ENCODE measurements around the gene OR2T6. TPM values are rescaled to one million over a fixed set of nuclear protein-coding genes. Genes with fewer than 3 reads are reported as not detected.

OR2T6 gene
- total RNA-seq, 1 donor from 2014 or later: not detected

- TF ChIP-seq CTCF (IDR thresholded peaks at IDR 0.05): no peak
- H3K27me3 Mint-ChIP-seq (ENCODE audit: unreplicated experiment): no peaks in the 10 kb centered on the region
- H3K9me3 Mint-ChIP-seq (ENCODE audit: unreplicated experiment): peaks cover 74% of the 10 kb centered on the region
- no peaks in the 10 kb centered on the region for H3K36me3 Mint-ChIP-seq (ENCODE audit: unreplicated experiment)
- no peak overlapping the region for H3K27ac Mint-ChIP-seq (ENCODE audit: unreplicated experiment)
- no peaks in the 10 kb centered on the region for H3K4me1 Mint-ChIP-seq (ENCODE audit: unreplicated experiment)
- no peak for DNase-seq (ENCODE audit: extremely low spot score, unreplicated experiment)
- H3K4me3 Mint-ChIP-seq (ENCODE audit: unreplicated experiment): no peak overlapping the region
These were observed 8.9 kb upstream of the OR2T6 start for GRCh38 chr1:248366609-248367008.

- no peak overlapping the region for H3K4me3 Mint-ChIP-seq (ENCODE audit: unreplicated experiment)
- no peak overlapping the region for H3K27ac Mint-ChIP-seq (ENCODE audit: unreplicated experiment)
- no peak for DNase-seq (ENCODE audit: extremely low spot score, unreplicated experiment)
- peaks cover 73% of the 10 kb centered on the region for H3K9me3 Mint-ChIP-seq (ENCODE audit: unreplicated experiment)
- TF ChIP-seq CTCF (IDR thresholded peaks at IDR 0.05): no peak
- no peaks in the 10 kb centered on the region for H3K27me3 Mint-ChIP-seq (ENCODE audit: unreplicated experiment)
- no peaks in the 10 kb centered on the region for H3K36me3 Mint-ChIP-seq (ENCODE audit: unreplicated experiment)
- no peaks in the 10 kb centered on the region for H3K4me1 Mint-ChIP-seq (ENCODE audit: unreplicated experiment)
These were observed 3.2 kb upstream of the OR2T6 start for GRCh38 chr1:248372394-248372793.

- DNase-seq (ENCODE audit: extremely low spot score, unreplicated experiment): no peak
- Mint-ChIP-seq H3K9me3 (ENCODE audit: unreplicated experiment) (peaks cover 72% of the 10 kb centered on the region), H3K27ac (ENCODE audit: unreplicated experiment) (no peak overlapping the region), H3K36me3 (ENCODE audit: unreplicated experiment) (no peaks in the 10 kb centered on the region), H3K4me3 (ENCODE audit: unreplicated experiment) (no peak overlapping the region), H3K4me1 (ENCODE audit: unreplicated experiment) (no peaks in the 10 kb centered on the region), H3K27me3 (ENCODE audit: unreplicated experiment) (no peaks in the 10 kb centered on the region)
- no peak for TF ChIP-seq CTCF (IDR thresholded peaks at IDR 0.05)
These were observed 1.8 kb upstream of the OR2T6 start for GRCh38 chr1:248373761-248374160.

GRCh38 chr1:248376916-248377315, 1.4 kb downstream of the OR2T6 start:
- H3K27me3 Mint-ChIP-seq (ENCODE audit: unreplicated experiment): no peaks in the 10 kb centered on the region
- no peaks in the 10 kb centered on the region for H3K4me1 Mint-ChIP-seq (ENCODE audit: unreplicated experiment)
- H3K9me3 Mint-ChIP-seq (ENCODE audit: unreplicated experiment): peaks cover 52% of the 10 kb centered on the region
- no peak for TF ChIP-seq CTCF (IDR thresholded peaks at IDR 0.05)
- DNase-seq (ENCODE audit: extremely low spot score, unreplicated experiment): no peak
- H3K36me3 Mint-ChIP-seq (ENCODE audit: unreplicated experiment): no peaks in the 10 kb centered on the region
- no peak overlapping the region for H3K27ac Mint-ChIP-seq (ENCODE audit: unreplicated experiment)
- no peak overlapping the region for H3K4me3 Mint-ChIP-seq (ENCODE audit: unreplicated experiment)

GRCh38 chr1:248380854-248381253, 5.3 kb downstream of the OR2T6 start:
- Mint-ChIP-seq H3K27ac (ENCODE audit: unreplicated experiment) (no peak overlapping the region), H3K36me3 (ENCODE audit: unreplicated experiment) (no peaks in the 10 kb centered on the region), H3K9me3 (ENCODE audit: unreplicated experiment) (peaks cover 30% of the 10 kb centered on the region), H3K4me3 (ENCODE audit: unreplicated experiment) (no peak overlapping the region), H3K4me1 (ENCODE audit: unreplicated experiment) (no peaks in the 10 kb centered on the region), H3K27me3 (ENCODE audit: unreplicated experiment) (no peaks in the 10 kb centered on the region)
- TF ChIP-seq CTCF (IDR thresholded peaks at IDR 0.05): no peak
- no peak for DNase-seq (ENCODE audit: extremely low spot score, unreplicated experiment)

Measured in osteocyte (in vitro differentiated cells).